Measurements from ENCODE around the gene CAPN5. TPM values are rescaled to one million over a fixed set of nuclear protein-coding genes. Genes with fewer than 3 reads are reported as not detected.

The CAPN5 gene
- total RNA-seq, 1 donor from 2014 or later: 29.7 TPM

DNA sequence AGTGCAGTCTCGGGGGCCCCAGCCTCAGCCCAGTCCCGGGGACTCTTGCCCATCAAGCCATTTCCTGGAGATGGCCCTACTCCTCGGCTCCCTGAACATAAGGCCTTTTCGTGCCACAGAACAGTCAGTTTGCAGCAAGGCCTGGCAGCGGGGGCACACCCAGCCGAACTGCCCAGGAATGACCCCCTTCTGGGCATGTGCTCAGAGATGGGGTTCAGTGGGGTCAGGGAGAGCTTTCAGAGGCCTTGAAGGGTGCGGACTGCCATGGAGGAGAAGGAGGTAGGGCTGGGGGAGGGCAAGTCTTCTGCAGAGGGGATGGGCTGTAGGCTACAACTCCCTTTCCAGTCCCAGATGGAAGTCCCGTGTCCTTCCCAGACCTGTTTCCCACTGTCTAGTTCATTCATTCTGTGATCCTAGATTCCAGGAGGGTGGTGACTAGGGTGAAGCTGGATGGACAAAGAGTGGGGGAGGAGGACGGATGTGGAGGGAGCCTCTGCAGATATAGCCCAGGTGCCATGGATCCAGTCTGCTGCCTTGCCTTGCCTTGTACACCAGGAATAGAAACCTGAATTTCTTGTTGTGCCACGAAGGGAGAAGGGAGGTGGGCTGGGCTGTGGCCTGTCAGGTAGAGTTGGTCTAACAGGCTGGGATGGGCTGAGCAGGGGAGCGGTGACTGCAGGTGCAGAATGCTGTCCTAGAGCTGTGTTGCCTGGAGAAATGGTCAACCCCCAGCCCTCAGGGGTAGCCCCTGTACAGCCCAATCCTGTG is 21.6 kb downstream of the CAPN5 start:
- Mint-ChIP-seq H3K27ac (ENCODE audit: unreplicated experiment) (no peak overlapping the region), H3K27me3 (ENCODE audit: unreplicated experiment) (peaks cover 5% of the 10 kb centered on the region), H3K4me1 (ENCODE audit: unreplicated experiment) (no peaks in the 10 kb centered on the region), H3K36me3 (ENCODE audit: low read depth, unreplicated experiment) (no peaks in the 10 kb centered on the region), H3K4me3 (ENCODE audit: unreplicated experiment) (no peak overlapping the region), H3K9me3 (ENCODE audit: unreplicated experiment) (no peaks in the 10 kb centered on the region)
- DNase-seq (ENCODE audit: low spot score): no peak
- TF ChIP-seq, protein P1, sequence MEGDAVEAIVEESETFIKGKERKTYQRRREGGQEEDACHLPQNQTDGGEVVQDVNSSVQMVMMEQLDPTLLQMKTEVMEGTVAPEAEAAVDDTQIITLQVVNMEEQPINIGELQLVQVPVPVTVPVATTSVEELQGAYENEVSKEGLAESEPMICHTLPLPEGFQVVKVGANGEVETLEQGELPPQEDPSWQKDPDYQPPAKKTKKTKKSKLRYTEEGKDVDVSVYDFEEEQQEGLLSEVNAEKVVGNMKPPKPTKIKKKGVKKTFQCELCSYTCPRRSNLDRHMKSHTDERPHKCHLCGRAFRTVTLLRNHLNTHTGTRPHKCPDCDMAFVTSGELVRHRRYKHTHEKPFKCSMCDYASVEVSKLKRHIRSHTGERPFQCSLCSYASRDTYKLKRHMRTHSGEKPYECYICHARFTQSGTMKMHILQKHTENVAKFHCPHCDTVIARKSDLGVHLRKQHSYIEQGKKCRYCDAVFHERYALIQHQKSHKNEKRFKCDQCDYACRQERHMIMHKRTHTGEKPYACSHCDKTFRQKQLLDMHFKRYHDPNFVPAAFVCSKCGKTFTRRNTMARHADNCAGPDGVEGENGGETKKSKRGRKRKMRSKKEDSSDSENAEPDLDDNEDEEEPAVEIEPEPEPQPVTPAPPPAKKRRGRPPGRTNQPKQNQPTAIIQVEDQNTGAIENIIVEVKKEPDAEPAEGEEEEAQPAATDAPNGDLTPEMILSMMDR (IDR thresholded peaks at IDR 0.05; ENCODE audit: unreplicated experiment): no peak

DNA sequence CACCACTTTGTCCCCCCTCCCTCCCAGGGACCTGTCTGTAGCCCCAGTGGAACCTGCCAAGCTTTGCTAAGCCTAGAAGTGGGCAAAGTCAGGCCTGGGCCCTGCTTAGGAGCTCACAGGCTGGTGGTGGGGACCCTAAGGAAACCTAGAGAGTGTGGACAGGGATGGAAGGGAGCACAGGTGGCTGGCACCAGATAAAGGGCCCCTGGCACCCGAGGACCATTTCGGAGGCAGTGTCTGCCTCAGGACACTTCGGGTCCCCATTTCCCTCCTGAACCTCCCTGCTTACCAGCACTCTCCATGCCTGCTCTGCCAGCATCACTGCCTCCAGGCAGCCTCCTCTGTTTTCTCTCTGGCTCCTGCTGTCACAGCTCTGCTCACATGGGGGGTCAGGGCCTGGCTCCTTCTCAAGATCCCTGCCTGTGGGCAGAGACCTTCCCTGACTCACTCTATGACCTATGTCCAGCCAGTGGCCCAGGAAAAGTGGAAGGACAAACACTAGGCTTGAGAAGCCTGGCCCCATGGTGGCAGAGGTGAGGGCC is 22.3 kb downstream of the CAPN5 start:
- H3K4me3 Mint-ChIP-seq (ENCODE audit: unreplicated experiment): no peak overlapping the region
- no peaks in the 10 kb centered on the region for H3K9me3 Mint-ChIP-seq (ENCODE audit: unreplicated experiment)
- no peaks in the 10 kb centered on the region for H3K36me3 Mint-ChIP-seq (ENCODE audit: low read depth, unreplicated experiment)
- H3K27me3 Mint-ChIP-seq (ENCODE audit: unreplicated experiment): peaks cover 6% of the 10 kb centered on the region
- no peak for DNase-seq (ENCODE audit: low spot score)
- TF ChIP-seq, protein P1 (IDR thresholded peaks at IDR 0.05; ENCODE audit: unreplicated experiment): no peak
- H3K27ac Mint-ChIP-seq (ENCODE audit: unreplicated experiment): no peak overlapping the region
- no peaks in the 10 kb centered on the region for H3K4me1 Mint-ChIP-seq (ENCODE audit: unreplicated experiment)

DNA sequence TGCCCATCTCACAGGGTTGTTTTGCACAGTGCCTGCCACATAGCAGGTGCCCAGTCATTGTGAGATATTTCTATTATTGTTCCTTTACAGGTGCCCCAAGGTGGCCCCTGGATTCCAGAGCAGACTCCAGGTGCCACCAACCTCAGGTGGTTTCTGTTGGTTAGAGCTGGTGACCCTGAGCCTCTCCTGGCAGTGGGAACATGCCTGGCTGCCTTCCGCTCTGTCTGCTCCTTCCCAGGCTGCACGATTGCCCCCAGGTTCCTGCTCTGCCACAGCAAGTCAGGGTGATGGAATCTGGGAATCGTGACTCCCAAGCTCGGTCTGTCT is 23.2 kb downstream of the CAPN5 start:
- Mint-ChIP-seq H3K4me3 (ENCODE audit: unreplicated experiment) (no peak overlapping the region), H3K36me3 (ENCODE audit: low read depth, unreplicated experiment) (no peaks in the 10 kb centered on the region), H3K4me1 (ENCODE audit: unreplicated experiment) (no peaks in the 10 kb centered on the region), H3K27me3 (ENCODE audit: unreplicated experiment) (peaks cover 6% of the 10 kb centered on the region), H3K9me3 (ENCODE audit: unreplicated experiment) (no peaks in the 10 kb centered on the region), H3K27ac (ENCODE audit: unreplicated experiment) (no peak overlapping the region)
- DNase-seq (ENCODE audit: low spot score): no peak
- TF ChIP-seq, protein P1 (IDR thresholded peaks at IDR 0.05; ENCODE audit: unreplicated experiment): no peak

DNA sequence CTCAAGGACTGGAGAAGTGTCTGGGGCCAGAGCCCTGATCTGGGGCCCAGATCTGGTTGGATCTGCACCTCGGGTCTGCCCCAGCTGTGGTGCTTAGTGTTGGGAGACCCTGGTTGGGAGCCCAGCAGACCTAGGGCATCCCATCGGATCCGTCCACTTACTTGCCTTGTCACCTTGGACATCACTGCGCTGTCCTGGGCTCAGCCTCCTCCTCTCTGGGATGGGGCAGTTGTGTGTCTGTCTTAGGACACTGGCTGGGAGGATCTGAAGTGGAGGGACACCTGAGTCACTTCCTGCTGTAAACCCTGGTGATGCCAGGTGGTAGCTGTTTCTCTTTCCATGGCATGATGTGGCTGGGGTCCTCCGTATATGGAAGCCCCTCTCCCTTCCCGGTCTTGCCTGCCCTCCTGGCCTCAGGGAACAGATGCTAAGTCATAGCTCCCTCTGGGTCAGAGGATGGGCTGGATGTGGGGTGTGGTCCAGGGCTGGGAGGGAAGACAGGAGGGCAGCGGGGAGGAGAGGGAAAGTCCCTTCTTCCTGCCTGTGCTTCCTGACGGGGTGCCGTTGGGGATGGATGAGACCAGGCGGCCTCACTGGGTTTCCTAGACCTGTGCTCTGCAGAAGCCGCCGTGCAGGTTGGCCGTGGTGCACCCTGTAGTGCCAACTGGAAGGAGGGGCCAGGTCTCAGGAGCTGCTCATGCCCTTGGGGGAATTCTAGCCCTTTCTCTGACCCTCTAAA is 23.8 kb downstream of the CAPN5 start:
- no peaks in the 10 kb centered on the region for H3K36me3 Mint-ChIP-seq (ENCODE audit: low read depth, unreplicated experiment)
- no peak overlapping the region for H3K4me3 Mint-ChIP-seq (ENCODE audit: unreplicated experiment)
- TF ChIP-seq, protein P1 (IDR thresholded peaks at IDR 0.05; ENCODE audit: unreplicated experiment): no peak
- H3K27ac Mint-ChIP-seq (ENCODE audit: unreplicated experiment): no peak overlapping the region
- peaks cover 6% of the 10 kb centered on the region for H3K27me3 Mint-ChIP-seq (ENCODE audit: unreplicated experiment)
- DNase-seq (ENCODE audit: low spot score): no peak
- H3K4me1 Mint-ChIP-seq (ENCODE audit: unreplicated experiment): no peaks in the 10 kb centered on the region
- no peaks in the 10 kb centered on the region for H3K9me3 Mint-ChIP-seq (ENCODE audit: unreplicated experiment)
